Breast epithelium (tissue), 4 donors: ENCODE measurements around the gene AFG3L2. TPM values are rescaled to one million over a fixed set of nuclear protein-coding genes. Genes with fewer than 3 reads are reported as not detected.

ENCODE experiments used
- DNase-seq, 2 donors: peaks; one replicate each; pipeline ENCODE4 v3.0.0-alpha.2; 2019; ENCODE audit warnings: low spot score in 2 of 2
- H3K27ac ChIP-seq, 2 donors: fragments of 200-600 bp; sonication (generic) in 1 of 2; one replicate each; pipeline ENCODE4 v1.5.1; 2016 to 2019; ENCODE audit warnings: mild to moderate bottlenecking in 1 of 2
- H3K27me3 ChIP-seq, 2 donors: fragments of 200-600 bp; sonication (generic) in 1 of 2; one replicate each; pipeline versions ENCODE4 v1.5.1 to v1.6.0; 2017 to 2019; ENCODE audit warnings: control low read depth in 1 of 2, mild to moderate bottlenecking in 1 of 2
- H3K36me3 ChIP-seq: fragments of 200-600 bp; one replicate; pipeline ENCODE4 v1.5.1; 2019
- H3K4me1 ChIP-seq, 2 donors: fragments of 200-600 bp; sonication (generic); one replicate each; pipeline ENCODE4 v1.5.1; 2016 to 2019; ENCODE audit warnings: control low read depth in 1 of 2
- H3K4me3 ChIP-seq, 3 donors: fragments of 200-600 bp; sonication (generic); 1 replicate in 2 of 3; 2 replicates in 1 of 3; pipeline ENCODE4 v1.5.1; 2016 to 2019; ENCODE audit warnings: mild to moderate bottlenecking in 3 of 3, moderate library complexity in 2 of 3
- H3K9me3 ChIP-seq, 2 donors: fragments of 200-600 bp; sonication (generic) in 1 of 2; one replicate each; pipeline ENCODE4 v1.5.1; 2016 to 2019; ENCODE audit warnings: control low read depth in 1 of 2
- CTCF ChIP-seq, 3 donors: fragments of 450-650 bp; IDR thresholded peaks; one replicate each; pipeline ENCODE4 v1.5.1; 2016 to 2017; ENCODE audit warnings: antibody characterized with exemption in 3 of 3, mild to moderate bottlenecking in 3 of 3, moderate library complexity in 3 of 3
- POLR2A ChIP-seq: fragments of 450-650 bp; IDR thresholded peaks from one replicate; pipeline ENCODE4 v1.6.1; 2016; ENCODE audit warnings: antibody characterized with exemption, mild to moderate bottlenecking, moderate library complexity
- POLR2AphosphoS5 ChIP-seq, 3 donors: sonication (generic); formaldehyde crosslinking; IDR thresholded peaks; one replicate each; pipeline ENCODE4 v1.6.1; 2017; ENCODE audit warnings: antibody characterized with exemption in 3 of 3
- intact Hi-C: fragments of 100-400 bp; cut with DNase I; formaldehyde crosslinking; loops from one replicate; pipeline ENCODE4 v1.15.1; 2023; ENCODE audit warnings: low total_unique reads
- total RNA-seq, 3 donors: library from RNA; depleted of rRNA; stranded (reverse); fragments of >200 nt; gene quantifications; one replicate each; pipeline ENCODE4 v1.1.0, GENCODE V29; 2016

Gene AFG3L2
- total RNA-seq, 3 donors from 2014 or later: 37.0 to 43.5 (median 42.7) TPM

DNA sequence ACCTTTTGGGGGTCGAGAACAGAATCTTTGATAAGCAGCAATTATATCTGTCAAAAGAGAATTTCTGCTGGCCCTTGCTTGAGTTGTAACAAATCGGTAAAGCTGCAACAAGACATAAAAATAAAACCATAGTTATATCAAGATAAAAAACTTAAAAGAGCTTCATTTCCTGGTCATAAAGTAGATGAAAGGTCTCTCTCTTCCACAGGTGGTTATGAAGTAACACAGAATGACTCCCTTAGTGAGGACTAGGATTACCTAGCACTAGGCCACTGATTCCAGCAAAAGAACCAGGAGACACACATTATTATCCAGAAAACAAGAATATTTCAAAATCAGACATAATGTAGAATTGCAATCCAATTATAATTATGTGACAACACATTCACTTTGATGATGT lies 5.4 kb downstream of the AFG3L2 start:
- Histone ChIP-seq H3K4me1 (peaks cover 0 to 4% of the 10 kb centered on the region in 2 donors), H3K4me3 (no peak overlapping the region), H3K27me3 (no peaks in the 10 kb centered on the region), H3K36me3 (peaks cover 2% of the 10 kb centered on the region), H3K27ac (no peak overlapping the region), H3K9me3 (no peaks in the 10 kb centered on the region)
- intact Hi-C loops: no loop called here
- DNase-seq: no peak
- TF ChIP-seq CTCF (IDR thresholded peaks at IDR 0.05): no peak
- no peak for TF ChIP-seq POLR2A
- TF ChIP-seq POLR2AphosphoS5 (IDR thresholded peaks at IDR 0.05): no peak

- H3K4me3 ChIP-seq: no peak overlapping the region
- no peak overlapping the region for H3K27ac ChIP-seq
- no peaks in the 10 kb centered on the region for H3K9me3 ChIP-seq
- no peak for DNase-seq
- intact Hi-C loops: no loop called here
- peaks cover 9% of the 10 kb centered on the region for H3K36me3 ChIP-seq
- H3K27me3 ChIP-seq: no peaks in the 10 kb centered on the region
- no peaks in the 10 kb centered on the region for H3K4me1 ChIP-seq
- TF ChIP-seq POLR2AphosphoS5 (IDR thresholded peaks at IDR 0.05) (no peak), CTCF (IDR thresholded peaks at IDR 0.05) (no peak)
Measured at GRCh38 chr18:12369211-12369610, 7.8 kb downstream of the AFG3L2 start.

- peaks cover 9% of the 10 kb centered on the region for H3K36me3 ChIP-seq
- intact Hi-C loops: no loop called here
Measured at GRCh38 chr18:12366784-12367183, 10.2 kb downstream of the AFG3L2 start.

DNA sequence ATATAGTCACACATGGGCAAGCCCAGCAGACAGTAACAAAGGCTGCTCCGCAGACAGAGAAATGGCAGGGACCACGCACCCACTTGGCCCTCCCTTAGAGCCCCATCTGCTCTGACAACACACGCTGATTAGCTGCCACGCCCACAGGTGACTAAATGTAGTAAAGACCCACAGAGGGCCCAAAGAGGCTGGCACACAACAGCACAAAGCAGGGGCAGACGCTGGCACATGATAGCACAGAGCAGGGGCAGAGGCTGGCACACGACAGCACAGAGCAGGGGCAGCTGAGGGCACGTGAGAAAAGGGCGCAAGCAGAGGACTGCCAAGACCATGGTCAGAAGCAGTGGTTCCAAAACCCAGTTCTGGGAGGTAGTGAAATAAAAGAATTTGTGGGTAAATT lies 10.6 kb downstream of the AFG3L2 start:
- intact Hi-C loops: no loop called here
- H3K27ac ChIP-seq: no peak overlapping the region
- H3K4me1 ChIP-seq: no peaks in the 10 kb centered on the region

More at GRCh38 chr18:12366784-12367183, 10.2 kb downstream of the AFG3L2 start:
- Histone ChIP-seq H3K9me3 (no peaks in the 10 kb centered on the region), H3K4me3 (no peak overlapping the region), H3K27ac (no peak overlapping the region), H3K4me1 (no peaks in the 10 kb centered on the region), H3K27me3 (no peaks in the 10 kb centered on the region)
- no peak for DNase-seq
- TF ChIP-seq POLR2A: no peak
- no peak for TF ChIP-seq POLR2AphosphoS5 (IDR thresholded peaks at IDR 0.05)
- no peak for TF ChIP-seq CTCF (IDR thresholded peaks at IDR 0.05)

GRCh38 chr18:12362473-12363174 lies 14.4 kb downstream of the AFG3L2 start:
- Histone ChIP-seq H3K4me1 (no peaks in the 10 kb centered on the region), H3K27ac (no peak overlapping the region), H3K4me3 (no peak overlapping the region), H3K27me3 (no peaks in the 10 kb centered on the region), H3K36me3 (peaks cover 9% of the 10 kb centered on the region), H3K9me3 (no peaks in the 10 kb centered on the region)
- intact Hi-C loops: no loop called here
- TF ChIP-seq CTCF (IDR thresholded peaks at IDR 0.05) (no peak), POLR2AphosphoS5 (IDR thresholded peaks at IDR 0.05) (no peak), POLR2A (no peak)
- DNase-seq: no peak

More for the DNA sequence above, 10.6 kb downstream of the AFG3L2 start:
- Histone ChIP-seq H3K4me3 (no peak overlapping the region), H3K9me3 (no peaks in the 10 kb centered on the region), H3K27me3 (no peaks in the 10 kb centered on the region), H3K36me3 (peaks cover 9% of the 10 kb centered on the region)
- no peak for TF ChIP-seq POLR2A
- no peak for DNase-seq
